ENCODE results near the gene HRH3. TPM values are rescaled to one million over a fixed set of nuclear protein-coding genes. Genes with fewer than 3 reads are reported as not detected.

Gene HRH3
- total and polyA plus RNA-seq, 2 donors (not counting 1 experiment from before 2014, with no cell fraction given) = not detected

DNA sequence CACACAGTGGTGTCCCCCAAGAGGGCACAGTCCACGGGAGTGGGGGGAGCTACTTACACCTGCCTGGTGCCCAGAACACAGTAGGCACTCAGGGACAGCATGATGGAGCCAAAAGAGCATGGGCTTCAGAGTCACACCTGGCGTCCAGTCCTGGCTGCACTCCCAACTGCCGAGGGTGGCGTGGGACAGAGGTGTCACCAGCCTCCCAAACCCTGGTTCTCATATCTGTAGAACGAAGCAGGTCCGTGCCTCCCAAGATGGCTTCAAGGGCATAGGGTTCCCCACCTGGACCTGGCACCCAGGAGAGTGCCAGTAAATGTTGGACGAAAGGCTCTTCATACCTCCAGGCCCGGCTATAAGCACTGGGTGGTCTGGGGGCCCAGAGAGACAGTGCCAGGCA, 8.9 kb downstream of the HRH3 start:
- no peak for DNase-seq
- H3K9ac ChIP-seq (ENCODE audit: low read length) = no peak overlapping the region
- H3K79me2 ChIP-seq (ENCODE audit: control insufficient read depth, insufficient read depth, low read length) = no peaks in the 10 kb centered on the region
- Mint-ChIP-seq H3K9me3 (ENCODE audit: insufficient read depth) (no peaks in the 10 kb centered on the region), H3K27me3 (peaks cover 17% of the 10 kb centered on the region), H3K4me1 (no peaks in the 10 kb centered on the region), H3K4me3 (no peak overlapping the region), H3K27ac (no peak overlapping the region)
- no peak for ATAC-seq (ENCODE audit: low read depth)
- H2AFZ ChIP-seq (ENCODE audit: insufficient read depth, low read depth, low read length, poor library complexity, severe bottlenecking) = no peak overlapping the region
- H3K4me2 ChIP-seq (replicated peaks; ENCODE audit: low read depth, low read length, poor library complexity, severe bottlenecking) = no peak overlapping the region
- intact Hi-C loops (cut with micrococcal nuclease) = no loop called here
- ChIA-PET POLR2A (no interaction called here), CTCF (interaction anchor here (0.5 kb wide), 1 partner anchor 47 kb away, joined by 3 read pairs; no protein-coding TSS in a partner anchor)
- H4K20me1 ChIP-seq (ENCODE audit: control insufficient read depth, insufficient read depth, low read length, poor library complexity, severe bottlenecking) = no peaks in the 10 kb centered on the region
- 88% methylated on average over 8 of the region's 8 CpGs for WGBS (ENCODE audit: insufficient coverage)
- no peaks in the 10 kb centered on the region for H3K9me3 ChIP-seq (ENCODE audit: control extremely low read depth in 1 of 3, control insufficient read depth in 2 of 3, insufficient read depth in 1 of 3, low read length in 2 of 3)
- no peaks in the 10 kb centered on the region for H3K4me1 ChIP-seq (ENCODE audit: control insufficient read depth in 2 of 2, insufficient read depth in 2 of 2, low read length in 2 of 2)
- no peak overlapping the region for H3K4me3 ChIP-seq (ENCODE audit: control extremely low read depth in 1 of 5, extremely low read depth in 1 of 5, insufficient read depth in 1 of 5, low read depth in 2 of 5, low read length in 4 of 5)
- TF ChIP-seq EZH2 (IDR thresholded peaks at IDR 0.05; ENCODE audit: borderline replicate concordance, insufficient read depth, low read depth, low read length, poor library complexity, severe bottlenecking) = no peak
- no peak for TF ChIP-seq CTCF (IDR thresholded peaks at IDR 0.05)
- no peak overlapping the region for H3K27ac ChIP-seq (ENCODE audit: low read length in 2 of 2)
- H3K27me3 ChIP-seq (replicated peaks in 1 of 4; ENCODE audit: control extremely low read depth in 1 of 4, control insufficient read depth in 3 of 4, insufficient read depth in 4 of 4, low read length in 3 of 4) = peaks cover 0 to 40% (median 11%) of the 10 kb centered on the region in 4 experiments
- H3K36me3 ChIP-seq (replicated peaks in 1 of 2; ENCODE audit: control extremely low read depth in 1 of 2, control insufficient read depth in 1 of 2, extremely low read depth in 1 of 2, insufficient read depth in 2 of 2, low read length in 1 of 2) = no peaks in the 10 kb centered on the region

DNA sequence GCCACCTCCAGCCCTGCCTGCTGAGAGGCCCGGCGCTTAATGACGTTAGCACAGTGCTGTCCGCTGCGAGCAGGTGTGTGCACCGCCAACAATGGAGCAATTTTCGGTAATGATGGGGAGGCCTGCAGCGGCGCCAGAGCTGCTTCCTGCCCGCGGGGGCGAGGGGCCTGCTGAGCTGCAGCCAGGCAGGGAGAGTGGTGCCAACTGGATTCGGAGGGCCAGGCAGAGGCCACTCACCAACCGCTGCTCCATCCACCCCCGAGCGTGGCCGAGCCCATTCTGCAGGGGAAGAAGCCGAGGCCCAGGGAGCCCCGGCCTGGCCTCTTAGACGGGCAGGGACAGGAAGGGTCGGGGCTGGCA, 9.6 kb downstream of the HRH3 start:
- ATAC-seq (ENCODE audit: low read depth) (no peak), DNase-seq (no peak)
- Histone ChIP-seq H3K9me3 (ENCODE audit: control extremely low read depth in 1 of 3, control insufficient read depth in 2 of 3, insufficient read depth in 1 of 3, low read length in 2 of 3) (no peaks in the 10 kb centered on the region), H3K4me1 (ENCODE audit: control insufficient read depth in 2 of 2, insufficient read depth in 2 of 2, low read length in 2 of 2) (no peaks in the 10 kb centered on the region), H2AFZ (ENCODE audit: insufficient read depth, low read depth, low read length, poor library complexity, severe bottlenecking) (no peak overlapping the region), H4K20me1 (ENCODE audit: control insufficient read depth, insufficient read depth, low read length, poor library complexity, severe bottlenecking) (no peaks in the 10 kb centered on the region), H3K79me2 (ENCODE audit: control insufficient read depth, insufficient read depth, low read length) (no peaks in the 10 kb centered on the region), H3K36me3 (replicated peaks in 1 of 2; ENCODE audit: control extremely low read depth in 1 of 2, control insufficient read depth in 1 of 2, extremely low read depth in 1 of 2, insufficient read depth in 2 of 2, low read length in 1 of 2) (no peaks in the 10 kb centered on the region), H3K27ac (ENCODE audit: low read length in 2 of 2) (no peak overlapping the region), H3K4me3 (ENCODE audit: control extremely low read depth in 1 of 5, extremely low read depth in 1 of 5, insufficient read depth in 1 of 5, low read depth in 2 of 5, low read length in 4 of 5) (no peak overlapping the region), H3K27me3 (replicated peaks in 1 of 4; ENCODE audit: control extremely low read depth in 1 of 4, control insufficient read depth in 3 of 4, insufficient read depth in 4 of 4, low read length in 3 of 4) (peaks cover 0 to 40% (median 11%) of the 10 kb centered on the region in 4 experiments), H3K9ac (ENCODE audit: low read length) (no peak overlapping the region), H3K4me2 (replicated peaks; ENCODE audit: low read depth, low read length, poor library complexity, severe bottlenecking) (no peak overlapping the region)
- ChIA-PET POLR2A (no interaction called here), CTCF (no interaction called here)
- 70% methylated on average over 21 of the region's 21 CpGs for WGBS (ENCODE audit: insufficient coverage)
- H3K4me3 Mint-ChIP-seq = no peak overlapping the region
- intact Hi-C loops (cut with micrococcal nuclease) = no loop called here
- no peaks in the 10 kb centered on the region for H3K9me3 Mint-ChIP-seq (ENCODE audit: insufficient read depth)
- TF ChIP-seq EZH2 (IDR thresholded peaks at IDR 0.05; ENCODE audit: borderline replicate concordance, insufficient read depth, low read depth, low read length, poor library complexity, severe bottlenecking) = no peak
- TF ChIP-seq CTCF (IDR thresholded peaks at IDR 0.05) = no peak
- no peak overlapping the region for H3K27ac Mint-ChIP-seq
- peaks cover 17% of the 10 kb centered on the region for H3K27me3 Mint-ChIP-seq
- no peaks in the 10 kb centered on the region for H3K4me1 Mint-ChIP-seq

Data from B cell (primary cell).